ENCODE data around the gene GCLM.
"Not testable (repeated sequence)": the region's sequence is repeated elsewhere in the genome, so short reads cannot be mapped to it uniquely, and the experiment has no call there.

Gene GCLM

DNA sequence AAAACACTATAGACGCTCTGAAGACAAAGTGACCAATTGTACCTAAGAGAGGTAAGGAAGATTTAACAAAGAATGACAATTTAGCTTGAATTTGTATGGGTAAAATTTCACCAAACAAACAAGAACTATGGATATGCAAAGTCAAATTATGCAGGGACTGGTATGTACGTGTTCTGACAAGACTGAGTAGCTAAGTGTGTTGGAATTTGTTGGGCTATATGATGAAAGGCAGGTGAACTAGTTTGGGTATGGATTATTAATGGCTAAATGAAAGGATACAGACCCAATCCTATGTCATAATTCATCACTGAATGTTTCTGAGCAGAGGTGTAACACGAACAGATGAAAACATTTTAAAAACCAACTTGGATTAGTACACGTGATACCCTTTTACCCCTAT, 37.9 kb downstream of the GCLM start:
- no peak for DNase-seq (ENCODE audit: low spot score)
- TF ChIP-seq, protein P1, sequence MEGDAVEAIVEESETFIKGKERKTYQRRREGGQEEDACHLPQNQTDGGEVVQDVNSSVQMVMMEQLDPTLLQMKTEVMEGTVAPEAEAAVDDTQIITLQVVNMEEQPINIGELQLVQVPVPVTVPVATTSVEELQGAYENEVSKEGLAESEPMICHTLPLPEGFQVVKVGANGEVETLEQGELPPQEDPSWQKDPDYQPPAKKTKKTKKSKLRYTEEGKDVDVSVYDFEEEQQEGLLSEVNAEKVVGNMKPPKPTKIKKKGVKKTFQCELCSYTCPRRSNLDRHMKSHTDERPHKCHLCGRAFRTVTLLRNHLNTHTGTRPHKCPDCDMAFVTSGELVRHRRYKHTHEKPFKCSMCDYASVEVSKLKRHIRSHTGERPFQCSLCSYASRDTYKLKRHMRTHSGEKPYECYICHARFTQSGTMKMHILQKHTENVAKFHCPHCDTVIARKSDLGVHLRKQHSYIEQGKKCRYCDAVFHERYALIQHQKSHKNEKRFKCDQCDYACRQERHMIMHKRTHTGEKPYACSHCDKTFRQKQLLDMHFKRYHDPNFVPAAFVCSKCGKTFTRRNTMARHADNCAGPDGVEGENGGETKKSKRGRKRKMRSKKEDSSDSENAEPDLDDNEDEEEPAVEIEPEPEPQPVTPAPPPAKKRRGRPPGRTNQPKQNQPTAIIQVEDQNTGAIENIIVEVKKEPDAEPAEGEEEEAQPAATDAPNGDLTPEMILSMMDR (IDR thresholded peaks at IDR 0.05): no peak
- Histone ChIP-seq H3K27ac (no peak overlapping the region), H3K4me3 (no peak overlapping the region)

- H3K27ac ChIP-seq: no peak overlapping the region
- DNase-seq (ENCODE audit: low spot score): no peak
- TF ChIP-seq, protein P1 (IDR thresholded peaks at IDR 0.05): no peak
- no peak overlapping the region for H3K4me3 ChIP-seq
These were observed 39.6 kb downstream of the GCLM start for GRCh38 chr1:93869653-93870052.

DNA sequence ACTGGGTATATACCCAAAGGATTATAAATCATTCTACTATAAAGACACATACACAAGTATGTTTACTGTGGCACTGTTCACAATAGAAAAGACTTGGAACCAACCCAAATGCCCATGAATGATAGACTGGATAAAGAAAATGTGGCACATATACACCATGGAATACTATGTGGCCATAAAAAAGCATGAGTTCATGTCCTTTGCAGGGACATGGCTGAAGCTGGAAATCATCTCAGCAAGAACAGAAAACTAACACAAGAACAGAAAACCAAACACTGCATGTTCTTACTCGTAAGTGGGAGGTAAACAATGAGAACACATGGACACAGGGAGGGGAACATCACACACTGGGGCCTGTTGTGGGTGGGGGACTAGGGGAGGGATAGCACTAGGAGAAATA, 40.7 kb downstream of the GCLM start:
- not testable (repeated sequence) for DNase-seq (ENCODE audit: low spot score)

DNA sequence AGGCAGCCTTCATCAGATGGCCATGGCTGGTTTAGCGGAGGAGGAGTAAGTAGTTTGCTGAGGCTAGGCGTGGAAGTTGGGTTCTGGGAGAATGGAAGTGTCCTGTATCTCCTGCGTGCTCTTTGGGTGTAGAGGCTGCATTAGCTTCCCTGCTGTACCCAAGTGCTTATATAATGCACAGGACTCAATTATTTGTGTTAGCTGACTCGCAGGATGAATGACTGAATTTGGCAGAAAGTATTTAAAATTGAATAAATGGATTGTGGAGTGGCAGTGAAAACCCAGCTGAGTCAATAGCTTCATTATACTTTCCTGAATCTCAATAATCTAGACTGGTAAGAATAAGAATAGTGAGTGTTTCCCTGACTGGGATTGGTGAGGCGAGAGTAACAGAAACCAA, 44.0 kb downstream of the GCLM start:
- no peak overlapping the region for H3K27ac ChIP-seq
- DNase-seq (ENCODE audit: low spot score): no peak
- H3K4me3 ChIP-seq: no peak overlapping the region
- TF ChIP-seq, protein P1 (IDR thresholded peaks at IDR 0.05): no peak

More for the DNA sequence above, 40.7 kb downstream of the GCLM start:
- not testable (repeated sequence) for H3K4me3 ChIP-seq, H3K27ac ChIP-seq

- H3K4me3 ChIP-seq: no peak overlapping the region
- H3K27ac ChIP-seq: no peak overlapping the region
- TF ChIP-seq, protein P1 (IDR thresholded peaks at IDR 0.05): no peak
- DNase-seq (ENCODE audit: low spot score): no peak
These were observed 45.1 kb downstream of the GCLM start for GRCh38 chr1:93864175-93864574.

GRCh38 chr1:93857653-93858052, 51.6 kb downstream of the GCLM start:
- not testable (repeated sequence) for H3K4me3 ChIP-seq; H3K27ac ChIP-seq; DNase-seq (ENCODE audit: low spot score)

DNA sequence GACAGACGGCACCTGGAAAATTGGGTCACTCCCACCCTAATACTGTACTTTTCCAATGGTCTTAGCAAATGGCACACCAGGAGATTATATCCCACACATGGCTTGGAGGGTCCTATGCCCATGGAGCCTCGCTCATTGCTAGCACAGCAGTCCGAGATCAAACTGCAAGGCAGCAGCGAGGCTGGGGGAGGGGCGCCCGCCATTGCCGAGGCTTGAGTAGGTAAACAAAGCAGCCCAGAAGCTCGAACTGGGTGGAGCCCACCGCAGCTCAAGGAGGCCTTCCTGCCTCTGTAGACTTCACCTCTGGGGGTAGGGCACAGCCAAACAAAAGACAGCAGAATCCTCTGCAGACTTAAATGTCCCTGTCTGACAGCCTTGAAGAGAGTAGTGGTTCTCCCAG, 53.2 kb downstream of the GCLM start:
- not testable (repeated sequence) for H3K27ac ChIP-seq; DNase-seq (ENCODE audit: low spot score); H3K4me3 ChIP-seq

GRCh38 chr1:93853940-93854339, 55.3 kb downstream of the GCLM start:
- no peak for DNase-seq (ENCODE audit: low spot score)
- no peak overlapping the region for H3K27ac ChIP-seq
- TF ChIP-seq, protein P1 (IDR thresholded peaks at IDR 0.05): no peak
- no peak overlapping the region for H3K4me3 ChIP-seq

- no peak overlapping the region for H3K27ac ChIP-seq
- TF ChIP-seq, protein P1 (IDR thresholded peaks at IDR 0.05): no peak
- DNase-seq (ENCODE audit: low spot score): no peak
- no peak overlapping the region for H3K4me3 ChIP-seq
These were observed 57.4 kb downstream of the GCLM start for GRCh38 chr1:93851878-93852277.

Measured in coronary artery (tissue), 2 donors.